T-helper 22 cell (primary cell): ENCODE data around the gene TAB2.

ENCODE experiments used
- DNase-seq: peaks from one replicate; pipeline ENCODE4 v3.0.0-alpha.2; 2020; ENCODE audit warnings: low read depth

TAB2 gene

GRCh38 chr6:149372062-149372461 lies 54.5 kb downstream of the TAB2 start:
- DNase-seq, result no peak

DNA sequence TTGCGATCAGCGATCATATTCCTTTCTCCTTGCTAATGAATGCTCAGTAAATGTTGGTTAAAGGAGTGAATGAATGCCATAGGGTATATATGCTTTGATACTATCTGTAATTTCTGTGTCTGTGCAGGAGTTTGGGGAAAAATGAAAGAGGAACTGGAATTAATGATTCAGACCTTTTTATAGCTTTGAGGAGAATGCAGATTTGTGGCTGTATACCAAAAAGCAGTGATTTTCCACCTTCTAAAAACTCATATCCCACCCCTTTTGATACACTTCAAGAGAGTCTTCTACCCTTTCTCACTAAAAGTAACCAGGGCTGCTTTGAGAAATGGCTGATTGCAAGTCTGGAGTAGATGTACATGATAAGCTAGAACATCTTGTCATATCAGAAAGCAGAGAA lies 56.0 kb downstream of the TAB2 start:
- no peak for DNase-seq

DNA sequence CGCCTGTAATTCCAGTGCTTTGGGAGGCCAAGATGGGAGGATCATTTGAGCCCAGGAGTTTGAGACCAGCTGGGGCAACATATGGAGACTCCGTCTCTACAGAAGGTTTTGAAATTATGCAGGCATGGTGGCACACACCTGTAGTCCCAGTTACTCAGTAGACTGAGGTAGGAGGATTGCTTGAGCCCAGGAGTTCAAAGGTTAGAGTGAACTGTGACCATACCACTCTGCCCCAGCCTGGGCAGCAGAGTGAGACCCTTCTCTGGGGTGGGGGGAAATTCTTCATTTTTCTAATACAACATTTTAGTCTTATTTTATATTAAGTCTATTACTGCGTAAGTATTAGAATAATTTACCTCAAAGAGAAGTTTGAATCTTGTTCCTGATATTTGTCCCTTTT lies 62.5 kb downstream of the TAB2 start:
- DNase-seq, result no peak

- DNase-seq, result no peak
Measured at GRCh38 chr6:149380523-149380922, 63.0 kb downstream of the TAB2 start.

DNA sequence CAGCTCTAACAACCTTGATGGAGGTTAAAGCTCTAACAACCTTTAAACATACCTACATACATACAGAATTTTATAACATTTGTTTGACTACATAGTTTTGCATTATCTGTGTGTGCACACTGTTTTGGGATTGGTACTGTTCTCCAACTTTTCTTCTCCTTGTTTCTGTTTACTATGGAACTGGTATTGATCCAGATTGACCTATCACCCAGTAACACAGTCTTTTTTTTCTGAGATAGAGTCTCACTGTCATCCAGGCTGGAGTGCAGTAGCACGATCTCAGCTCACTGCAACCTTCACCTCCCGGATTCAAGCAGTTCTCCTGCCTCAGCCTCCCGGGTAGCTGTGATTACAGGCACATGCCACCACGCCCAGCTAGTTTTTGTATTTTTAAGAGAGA lies 65.9 kb downstream of the TAB2 start:
- DNase-seq, result no peak

DNA sequence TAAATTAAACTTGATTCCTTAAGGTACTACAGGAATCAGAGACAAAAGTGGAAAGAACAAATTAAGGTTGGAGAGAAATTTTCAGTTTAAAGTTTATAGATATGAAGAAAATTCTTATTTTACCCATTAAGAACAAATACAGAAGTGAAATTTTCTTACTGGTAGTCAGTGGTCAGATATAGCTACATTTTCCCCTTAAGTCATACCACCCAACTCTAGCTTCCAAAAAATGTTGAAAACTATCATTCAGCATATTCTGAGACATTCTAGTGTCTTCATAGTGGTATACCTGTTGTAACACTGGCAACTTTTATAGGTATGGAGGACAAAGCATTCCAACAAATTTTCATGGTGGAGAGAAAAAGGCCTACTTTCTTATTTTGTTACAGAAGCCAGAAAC lies 67.0 kb downstream of the TAB2 start:
- DNase-seq, result no peak

DNA sequence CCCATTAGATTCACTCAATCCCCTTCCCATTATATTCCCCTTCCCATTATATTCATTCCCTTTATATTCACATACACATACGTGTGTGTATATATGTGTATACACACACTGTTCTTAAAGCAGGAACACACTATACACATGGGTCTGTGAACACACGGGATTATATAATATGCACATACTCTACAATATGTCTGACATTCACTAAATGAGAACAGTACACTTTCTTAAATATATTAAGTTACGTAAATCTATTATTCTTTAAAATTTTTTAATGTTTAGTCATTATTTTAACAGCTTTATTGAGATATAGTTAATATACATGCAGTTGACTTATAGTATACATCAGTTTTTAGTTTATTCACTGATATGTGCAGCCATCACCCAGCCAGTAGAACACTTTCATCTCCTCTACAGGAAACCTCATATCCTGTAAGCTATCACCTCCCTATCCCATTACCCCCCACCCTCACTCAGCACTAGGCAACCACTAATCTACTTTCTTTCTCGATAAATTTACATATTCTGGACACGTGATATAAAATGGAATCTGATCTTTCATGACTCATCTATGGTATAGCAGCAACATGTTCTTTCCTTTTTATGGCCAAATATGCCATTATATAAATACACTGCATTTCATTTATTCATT lies 68.6 kb downstream of the TAB2 start:
- no peak for DNase-seq

GRCh38 chr6:149387779-149388512 lies 70.4 kb downstream of the TAB2 start:
- DNase-seq, result no peak

- DNase-seq, result no peak
Measured at GRCh38 chr6:149389509-149390297, 72.2 kb downstream of the TAB2 start.

- no peak for DNase-seq
Measured at GRCh38 chr6:149392093-149392492, 74.6 kb downstream of the TAB2 start.

- no peak for DNase-seq
Measured at GRCh38 chr6:149392535-149392934, 75.0 kb downstream of the TAB2 start.

- no peak for DNase-seq
Measured at GRCh38 chr6:149393002-149393679, 75.6 kb downstream of the TAB2 start.

DNA sequence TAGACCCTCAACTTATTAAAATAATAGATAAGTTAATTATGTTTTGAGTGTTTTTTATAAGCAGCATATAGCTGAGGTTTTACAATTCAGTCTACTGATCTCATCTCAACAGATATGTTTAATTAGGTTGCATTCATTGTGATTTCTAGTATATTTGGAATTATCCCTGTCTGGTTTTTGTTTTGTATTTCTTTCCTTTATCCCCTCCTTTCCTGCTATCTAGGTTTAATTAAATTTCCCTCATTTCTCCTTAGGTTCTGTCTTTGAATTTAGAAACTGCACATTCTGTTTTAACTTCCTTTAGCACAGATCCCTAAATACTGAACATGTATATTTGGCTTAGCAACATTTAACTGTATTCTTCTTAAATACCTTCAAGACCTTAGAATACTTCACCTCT lies 77.7 kb downstream of the TAB2 start:
- DNase-seq, result no peak

GRCh38 chr6:149397384-149397783 lies 79.9 kb downstream of the TAB2 start:
- no peak for DNase-seq

DNA sequence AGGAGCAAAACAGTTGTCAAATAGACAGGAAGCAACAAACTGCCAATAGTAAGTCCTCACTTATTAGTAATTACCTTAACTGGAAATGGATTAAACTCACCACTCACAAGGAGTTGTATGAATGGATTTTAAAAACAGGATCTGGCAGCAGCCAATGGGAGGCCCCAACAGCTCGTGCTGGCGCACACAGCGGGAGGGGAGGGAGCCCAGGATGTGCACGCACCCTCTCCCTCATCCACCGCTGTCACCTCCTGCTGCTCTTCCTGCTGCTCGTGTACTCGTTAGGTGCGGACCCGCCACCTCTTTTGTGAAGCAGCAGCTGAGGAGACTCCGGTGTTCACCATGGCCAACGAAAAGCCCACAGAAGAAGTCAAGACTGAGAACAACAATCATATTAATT lies 82.5 kb downstream of the TAB2 start, which contains the start of gene SUMO4:
TSS of gene SUMO4 (plus strand) at position 213 of the 400 bp plus-strand sequence. CDS start at position 343, 130 bp downstream.
- DNase-seq, result no peak

GRCh38 chr6:149403534-149403933 lies 86.0 kb downstream of the TAB2 start:
- DNase-seq, result no peak

GRCh38 chr6:149405823-149406765 lies 88.6 kb downstream of the TAB2 start:
- no peak for DNase-seq

- DNase-seq, result no peak
Measured at GRCh38 chr6:149409617-149410016, 92.1 kb downstream of the TAB2 start.

- DNase-seq, result no peak
Measured at GRCh38 chr6:149410557-149410956, 93.0 kb downstream of the TAB2 start.

DNA sequence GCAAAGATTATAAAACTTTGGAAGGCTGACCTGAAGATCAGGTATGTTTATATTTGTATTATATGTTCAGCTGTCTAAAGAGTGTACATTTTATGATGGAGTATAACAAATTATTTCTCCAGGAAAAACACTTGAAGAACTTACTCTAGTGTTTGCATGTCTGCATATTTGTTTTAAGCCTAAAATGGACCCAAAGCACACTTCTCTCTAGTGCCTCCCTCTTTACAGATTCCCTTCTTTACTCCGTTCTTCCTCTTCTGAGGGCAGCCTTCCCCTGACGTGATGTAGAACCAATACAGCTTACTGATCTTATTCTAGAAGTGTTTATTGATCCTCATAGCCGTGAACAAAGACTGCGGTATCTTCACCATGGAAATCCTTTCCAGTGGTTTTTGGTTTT lies 96.5 kb downstream of the TAB2 start:
- DNase-seq, result no peak

- DNase-seq, result no peak
Measured at GRCh38 chr6:149414821-149415220, 97.3 kb downstream of the TAB2 start.
